ENCODE results near the gene TTC13.

GRCh38 chr1:230919207-230919606 is 59.5 kb downstream of the TTC13 start:
- TF ChIP-seq, protein P1, sequence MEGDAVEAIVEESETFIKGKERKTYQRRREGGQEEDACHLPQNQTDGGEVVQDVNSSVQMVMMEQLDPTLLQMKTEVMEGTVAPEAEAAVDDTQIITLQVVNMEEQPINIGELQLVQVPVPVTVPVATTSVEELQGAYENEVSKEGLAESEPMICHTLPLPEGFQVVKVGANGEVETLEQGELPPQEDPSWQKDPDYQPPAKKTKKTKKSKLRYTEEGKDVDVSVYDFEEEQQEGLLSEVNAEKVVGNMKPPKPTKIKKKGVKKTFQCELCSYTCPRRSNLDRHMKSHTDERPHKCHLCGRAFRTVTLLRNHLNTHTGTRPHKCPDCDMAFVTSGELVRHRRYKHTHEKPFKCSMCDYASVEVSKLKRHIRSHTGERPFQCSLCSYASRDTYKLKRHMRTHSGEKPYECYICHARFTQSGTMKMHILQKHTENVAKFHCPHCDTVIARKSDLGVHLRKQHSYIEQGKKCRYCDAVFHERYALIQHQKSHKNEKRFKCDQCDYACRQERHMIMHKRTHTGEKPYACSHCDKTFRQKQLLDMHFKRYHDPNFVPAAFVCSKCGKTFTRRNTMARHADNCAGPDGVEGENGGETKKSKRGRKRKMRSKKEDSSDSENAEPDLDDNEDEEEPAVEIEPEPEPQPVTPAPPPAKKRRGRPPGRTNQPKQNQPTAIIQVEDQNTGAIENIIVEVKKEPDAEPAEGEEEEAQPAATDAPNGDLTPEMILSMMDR (IDR thresholded peaks at IDR 0.05): no peak
- TF ChIP-seq POLR2A (IDR thresholded peaks at IDR 0.05): no peak

Measured in thyroid gland (tissue), 4 donors.